Hepatocyte (in vitro differentiated cells): ENCODE measurements around the gene SCOC. TPM values are rescaled to one million over a fixed set of nuclear protein-coding genes. Genes with fewer than 3 reads are reported as not detected.
A peak's percentile ranks its signal among the peaks of the same experiment; 100 is the strongest.

Experiments
- DNase-seq: peaks from one replicate; pipeline ENCODE4 v3.0.0-alpha.2; 2016; ENCODE audit warnings: low spot score
- H2AFZ ChIP-seq: fragments of 200-600 bp; sonication (generic); 2 replicates; pipeline ENCODE4 v1.6.0; 2016; ENCODE audit warnings: antibody characterized with exemption, mild to moderate bottlenecking
- H3K27ac ChIP-seq: fragments of 200-600 bp; sonication (generic); 2 replicates; pipeline ENCODE4 v1.5.1; 2016; ENCODE audit warnings: mild to moderate bottlenecking
- H3K27me3 ChIP-seq: fragments of 200-600 bp; sonication (generic); 2 replicates; pipeline ENCODE4 v1.6.1; 2016
- H3K36me3 ChIP-seq: fragments of 200-600 bp; sonication (generic); replicated peaks from 2 replicates; pipeline ENCODE4 v1.5.1; 2016; ENCODE audit warnings: low read depth; ENCODE audit not compliant: insufficient read depth
- H3K4me1 ChIP-seq: fragments of 200-600 bp; sonication (generic); 2 replicates; pipeline ENCODE4 v1.5.1; 2016; ENCODE audit warnings: mild to moderate bottlenecking, moderate library complexity; ENCODE audit not compliant: insufficient read depth
- H3K4me2 ChIP-seq: fragments of 200-600 bp; sonication (generic); 2 replicates; pipeline ENCODE4 v1.6.0; 2016
- H3K4me3 ChIP-seq: fragments of 200-600 bp; sonication (generic); 2 replicates; pipeline ENCODE4 v1.5.1; 2016; ENCODE audit warnings: mild to moderate bottlenecking
- H3K79me2 ChIP-seq: fragments of 200-600 bp; sonication (generic); 2 replicates; pipeline ENCODE4 v1.6.0; 2017; ENCODE audit warnings: mild to moderate bottlenecking
- H3K9me2 ChIP-seq: fragments of 200-600 bp; sonication (generic); replicated peaks from 2 replicates; pipeline ENCODE4 v1.6.0; 2017; ENCODE audit warnings: mild to moderate bottlenecking; ENCODE audit not compliant: insufficient read depth
- H3K9me3 ChIP-seq: fragments of 200-600 bp; sonication (generic); 2 replicates; pipeline ENCODE4 v1.5.1; 2016; ENCODE audit warnings: low read depth, mild to moderate bottlenecking
- H4K20me1 ChIP-seq: fragments of 200-600 bp; sonication (generic); 2 replicates; pipeline ENCODE4 v1.6.0; 2016; ENCODE audit warnings: mild to moderate bottlenecking; ENCODE audit not compliant: insufficient read depth, poor library complexity, severe bottlenecking
- EZH2 ChIP-seq: fragments of 200-600 bp; sonication (generic); IDR thresholded peaks from 2 replicates; pipeline ENCODE4 v1.6.1; 2016; ENCODE audit warnings: antibody characterized with exemption, mild to moderate bottlenecking, borderline replicate concordance
- EZH2phosphoT487 ChIP-seq: fragments of 200-600 bp; sonication (generic); IDR thresholded peaks from one replicate; pipeline ENCODE4 v1.6.1; 2018; ENCODE audit warnings: antibody characterized with exemption, mild to moderate bottlenecking, low read depth, moderate library complexity; ENCODE audit not compliant: unreplicated experiment, severe bottlenecking
- WGBS: methylation state at CpG from one replicate; pipeline ENCODE4 v1.1.6; 2016; ENCODE audit warnings: low lambda C conversion rate; ENCODE audit errors: missing lambda C conversion rate; 5-methylcytosine and 5-hydroxymethylcytosine counted together
- polyA plus RNA-seq: library from polyadenylated mRNA; unstranded; fragments of >200 nt; fragmentation: Nextera tagmentation; extraction: Ambion mirVana; gene quantifications from 2 replicates; pipeline ENCODE4 v1.2.1, GENCODE V29; 2016
- total RNA-seq: library from RNA; depleted of rRNA; stranded (reverse); fragments of >200 nt; gene quantifications from 2 replicates; pipeline ENCODE4 v1.2.3, GENCODE V29; 2014
- TF ChIP-seq, protein P1 (sequence below): fragments of 200-600 bp; sonication (generic); IDR thresholded peaks from 2 replicates; pipeline ENCODE4 v1.5.1; 2016; ENCODE audit warnings: antibody characterized with exemption, mild to moderate bottlenecking; ENCODE audit not compliant: poor library complexity

The SCOC gene
- total and polyA plus RNA-seq, 2 experiments from 2014 or later: 79.6 to 136 TPM

DNA sequence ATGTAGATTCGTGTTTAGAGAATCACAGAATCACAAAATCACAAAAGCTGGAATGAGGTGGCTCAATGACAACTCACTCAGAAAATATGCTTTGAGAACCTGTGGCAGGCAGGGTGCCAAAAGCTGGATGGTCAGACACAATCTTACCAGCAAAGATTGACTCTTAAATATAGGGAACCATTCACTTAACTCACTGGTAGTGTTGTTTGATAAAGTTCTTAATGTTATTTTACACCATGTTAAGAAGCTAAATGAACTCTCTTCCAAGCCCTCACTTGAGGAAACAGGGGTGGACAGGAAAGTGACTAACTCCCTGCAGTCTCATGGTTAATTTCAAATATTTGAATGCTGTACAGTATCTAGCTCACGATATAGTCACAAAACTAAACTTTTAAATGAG lies 5.7 kb upstream of the SCOC start:
- Histone ChIP-seq H4K20me1 (no peaks in the 10 kb centered on the region), H3K9me2 (no peaks in the 10 kb centered on the region), H3K79me2 (peaks cover 8% of the 10 kb centered on the region), H3K4me2 (no peak overlapping the region), H3K27me3 (no peaks in the 10 kb centered on the region), H3K4me1 (no peaks in the 10 kb centered on the region), H2AFZ (no peak overlapping the region), H3K27ac (no peak overlapping the region), H3K36me3 (no peaks in the 10 kb centered on the region), H3K9me3 (no peaks in the 10 kb centered on the region), H3K4me3 (no peak overlapping the region)
- TF ChIP-seq, protein P1, sequence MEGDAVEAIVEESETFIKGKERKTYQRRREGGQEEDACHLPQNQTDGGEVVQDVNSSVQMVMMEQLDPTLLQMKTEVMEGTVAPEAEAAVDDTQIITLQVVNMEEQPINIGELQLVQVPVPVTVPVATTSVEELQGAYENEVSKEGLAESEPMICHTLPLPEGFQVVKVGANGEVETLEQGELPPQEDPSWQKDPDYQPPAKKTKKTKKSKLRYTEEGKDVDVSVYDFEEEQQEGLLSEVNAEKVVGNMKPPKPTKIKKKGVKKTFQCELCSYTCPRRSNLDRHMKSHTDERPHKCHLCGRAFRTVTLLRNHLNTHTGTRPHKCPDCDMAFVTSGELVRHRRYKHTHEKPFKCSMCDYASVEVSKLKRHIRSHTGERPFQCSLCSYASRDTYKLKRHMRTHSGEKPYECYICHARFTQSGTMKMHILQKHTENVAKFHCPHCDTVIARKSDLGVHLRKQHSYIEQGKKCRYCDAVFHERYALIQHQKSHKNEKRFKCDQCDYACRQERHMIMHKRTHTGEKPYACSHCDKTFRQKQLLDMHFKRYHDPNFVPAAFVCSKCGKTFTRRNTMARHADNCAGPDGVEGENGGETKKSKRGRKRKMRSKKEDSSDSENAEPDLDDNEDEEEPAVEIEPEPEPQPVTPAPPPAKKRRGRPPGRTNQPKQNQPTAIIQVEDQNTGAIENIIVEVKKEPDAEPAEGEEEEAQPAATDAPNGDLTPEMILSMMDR: no peak
- TF ChIP-seq EZH2phosphoT487 (no peak), EZH2 (no peak)
- DNase-seq: no peak
- WGBS: 78% methylated on average over 2 of the region's 2 CpGs

DNA sequence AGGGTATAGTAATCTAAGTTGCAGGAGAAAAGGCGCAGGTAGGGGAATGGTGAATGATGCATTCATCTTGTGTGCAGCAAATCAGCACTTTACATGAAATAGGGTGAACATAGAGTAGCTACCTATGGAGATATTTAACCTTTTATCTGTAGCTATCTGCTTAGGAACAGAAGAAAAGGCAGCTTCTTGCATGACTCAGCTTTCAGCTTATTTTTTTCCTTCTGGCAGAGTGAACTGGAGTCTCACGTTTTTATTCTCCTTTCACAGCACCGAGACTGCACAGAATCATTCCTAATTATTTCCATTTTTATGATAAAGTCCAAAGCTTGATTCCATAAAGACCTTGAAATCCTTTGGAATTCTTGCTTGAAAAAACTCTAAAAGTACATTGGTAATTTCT lies 4.8 kb upstream of the SCOC start:
- 71% methylated on average over 3 of the region's 3 CpGs for WGBS
- H3K36me3 ChIP-seq: no peaks in the 10 kb centered on the region
- no peak overlapping the region for H3K4me2 ChIP-seq
- H3K27ac ChIP-seq: no peak overlapping the region
- peaks cover 8% of the 10 kb centered on the region for H3K79me2 ChIP-seq
- H4K20me1 ChIP-seq: no peaks in the 10 kb centered on the region
- H3K4me3 ChIP-seq: no peak overlapping the region
- no peak for DNase-seq
- H3K9me3 ChIP-seq: no peaks in the 10 kb centered on the region
- no peak overlapping the region for H2AFZ ChIP-seq
- TF ChIP-seq EZH2phosphoT487 (no peak), EZH2 (no peak)
- TF ChIP-seq, protein P1: no peak
- H3K4me1 ChIP-seq: no peaks in the 10 kb centered on the region
- H3K9me2 ChIP-seq: no peaks in the 10 kb centered on the region
- H3K27me3 ChIP-seq: no peaks in the 10 kb centered on the region

DNA sequence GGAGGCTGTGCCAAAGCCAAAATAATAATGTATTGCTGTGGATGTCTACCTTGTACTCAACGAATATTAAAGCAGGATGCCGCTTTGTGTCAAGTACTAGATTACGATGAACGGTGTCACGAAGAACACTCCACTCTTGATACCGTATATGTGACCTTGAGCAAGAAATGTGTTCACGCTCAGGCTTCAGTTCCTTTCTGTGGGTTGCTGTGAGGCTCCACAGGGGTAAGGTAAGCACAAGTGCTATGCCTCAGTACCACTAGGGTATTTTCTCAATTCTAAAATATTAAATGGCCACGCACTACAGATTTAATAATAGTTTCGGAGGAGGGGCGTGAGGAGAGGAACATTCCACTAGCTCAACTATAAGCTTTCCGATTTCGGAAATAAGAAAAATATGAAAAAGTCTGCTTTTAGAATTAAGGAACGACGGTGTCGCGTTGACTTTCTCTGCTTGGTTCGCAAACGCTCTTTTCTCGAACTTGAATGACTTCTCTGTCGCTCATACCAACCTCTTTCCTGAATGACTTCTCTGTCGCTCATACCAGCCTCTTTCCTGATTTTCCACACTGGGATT lies 607 bp upstream of the SCOC start:
- peak overlapping the region; percentile 43 for H2AFZ ChIP-seq
- peaks cover 11% of the 10 kb centered on the region for H3K4me1 ChIP-seq
- H3K9me3 ChIP-seq: no peaks in the 10 kb centered on the region
- H3K4me3 ChIP-seq: peak overlapping the region; percentile 22
- peak; percentile 27 for DNase-seq
- WGBS: 1% methylated on average over 21 of the region's 21 CpGs
- TF ChIP-seq EZH2 (no peak), EZH2phosphoT487 (no peak)
- TF ChIP-seq, protein P1: peak; percentile 8
- H3K27me3 ChIP-seq: no peaks in the 10 kb centered on the region
- H3K9me2 ChIP-seq: no peaks in the 10 kb centered on the region
- no peaks in the 10 kb centered on the region for H3K36me3 ChIP-seq
- H3K79me2 ChIP-seq: peaks cover 43% of the 10 kb centered on the region
- H3K27ac ChIP-seq: peak overlapping the region; percentile 71
- H4K20me1 ChIP-seq: peaks cover 22% of the 10 kb centered on the region
- H3K4me2 ChIP-seq: peak overlapping the region; percentile 80

DNA sequence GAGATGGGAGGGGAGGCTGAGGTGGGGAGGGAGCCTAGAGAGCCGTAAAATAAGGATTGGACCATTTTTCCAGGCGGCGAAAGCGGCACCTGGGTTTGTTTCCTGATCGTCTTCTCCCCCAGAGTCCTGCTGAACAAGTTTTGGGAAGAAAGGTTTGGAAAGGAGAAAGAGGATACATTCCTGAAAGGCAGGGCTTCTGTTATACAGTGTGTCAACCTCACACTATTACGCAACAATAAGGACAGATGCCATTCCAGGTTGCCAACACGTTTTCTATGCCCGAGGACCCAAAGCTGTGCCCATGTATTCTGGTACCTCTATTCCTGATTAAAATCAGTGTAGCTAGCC lies 658 bp downstream of the SCOC start:
- no peak for TF ChIP-seq EZH2
- no peak for TF ChIP-seq EZH2phosphoT487
- TF ChIP-seq, protein P1: no peak
- H3K36me3 ChIP-seq: no peaks in the 10 kb centered on the region
- H3K4me1 ChIP-seq: peaks cover 11% of the 10 kb centered on the region
- peaks cover 28% of the 10 kb centered on the region for H4K20me1 ChIP-seq
- WGBS: 4% methylated on average over 8 of the region's 8 CpGs
- H3K4me3 ChIP-seq: peak overlapping the region; percentile 25
- peaks cover 55% of the 10 kb centered on the region for H3K79me2 ChIP-seq
- H3K9me2 ChIP-seq: no peaks in the 10 kb centered on the region
- no peak for DNase-seq
- H3K27ac ChIP-seq: peak overlapping the region; percentile 83
- H3K27me3 ChIP-seq: no peaks in the 10 kb centered on the region
- peak overlapping the region; percentile 91 for H3K4me2 ChIP-seq
- H2AFZ ChIP-seq: peak overlapping the region; percentile 52
- H3K9me3 ChIP-seq: no peaks in the 10 kb centered on the region
